Chondrocyte (in vitro differentiated cells): Measurements from ENCODE around the gene GPR37. TPM values are rescaled to one million over a fixed set of nuclear protein-coding genes. Genes with fewer than 3 reads are reported as not detected.

Source experiments
- DNase-seq: peaks from one replicate; pipeline ENCODE4 v3.0.0; 2021; ENCODE audit warnings: mixed read lengths, low spot score
- H3K27ac Mint-ChIP-seq: one replicate; pipeline ENCODE4 v1.8.0; 2021; ENCODE audit warnings: mild to moderate bottlenecking, moderate library complexity, mixed read lengths; ENCODE audit not compliant: unreplicated experiment
- H3K27me3 Mint-ChIP-seq: 2 replicates; pipeline ENCODE4 v1.8.0; 2021; ENCODE audit warnings: low read depth, mixed read lengths
- H3K36me3 Mint-ChIP-seq: 2 replicates; pipeline ENCODE4 v1.8.0; 2021; ENCODE audit warnings: low read depth, mixed read lengths
- H3K4me1 Mint-ChIP-seq: 2 replicates; pipeline ENCODE4 v1.8.0; 2021; ENCODE audit warnings: low read depth, mild to moderate bottlenecking, mixed read lengths
- H3K4me3 Mint-ChIP-seq: one replicate; pipeline ENCODE4 v1.8.0; 2021; ENCODE audit warnings: mild to moderate bottlenecking, moderate library complexity, mixed read lengths; ENCODE audit not compliant: unreplicated experiment
- H3K9me3 Mint-ChIP-seq: 2 replicates; pipeline ENCODE4 v1.8.0; 2021; ENCODE audit warnings: low read depth, mixed read lengths
- CTCF ChIP-seq: fragments of 200-600 bp; sonication (generic); IDR thresholded peaks from 2 replicates; pipeline ENCODE4 v1.5.0; 2021; ENCODE audit warnings: antibody characterized with exemption, mild to moderate bottlenecking, moderate library complexity
- total RNA-seq: library from RNA; stranded (reverse); gene quantifications from 3 replicates; pipeline ENCODE4 v1.2.1, GENCODE V29; 2021

GPR37 gene
- total RNA-seq, 1 donor from 2014 or later = 1.6 TPM

GRCh38 chr7:124785994-124786393 lies 20.4 kb upstream of the GPR37 start:
- Mint-ChIP-seq H3K4me3 (no peak overlapping the region), H3K27ac (no peak overlapping the region), H3K4me1 (peaks cover under 1% of the 10 kb centered on the region), H3K36me3 (no peaks in the 10 kb centered on the region), H3K9me3 (no peaks in the 10 kb centered on the region), H3K27me3 (peaks cover 2% of the 10 kb centered on the region)
- no peak for DNase-seq
- no peak for TF ChIP-seq CTCF

DNA sequence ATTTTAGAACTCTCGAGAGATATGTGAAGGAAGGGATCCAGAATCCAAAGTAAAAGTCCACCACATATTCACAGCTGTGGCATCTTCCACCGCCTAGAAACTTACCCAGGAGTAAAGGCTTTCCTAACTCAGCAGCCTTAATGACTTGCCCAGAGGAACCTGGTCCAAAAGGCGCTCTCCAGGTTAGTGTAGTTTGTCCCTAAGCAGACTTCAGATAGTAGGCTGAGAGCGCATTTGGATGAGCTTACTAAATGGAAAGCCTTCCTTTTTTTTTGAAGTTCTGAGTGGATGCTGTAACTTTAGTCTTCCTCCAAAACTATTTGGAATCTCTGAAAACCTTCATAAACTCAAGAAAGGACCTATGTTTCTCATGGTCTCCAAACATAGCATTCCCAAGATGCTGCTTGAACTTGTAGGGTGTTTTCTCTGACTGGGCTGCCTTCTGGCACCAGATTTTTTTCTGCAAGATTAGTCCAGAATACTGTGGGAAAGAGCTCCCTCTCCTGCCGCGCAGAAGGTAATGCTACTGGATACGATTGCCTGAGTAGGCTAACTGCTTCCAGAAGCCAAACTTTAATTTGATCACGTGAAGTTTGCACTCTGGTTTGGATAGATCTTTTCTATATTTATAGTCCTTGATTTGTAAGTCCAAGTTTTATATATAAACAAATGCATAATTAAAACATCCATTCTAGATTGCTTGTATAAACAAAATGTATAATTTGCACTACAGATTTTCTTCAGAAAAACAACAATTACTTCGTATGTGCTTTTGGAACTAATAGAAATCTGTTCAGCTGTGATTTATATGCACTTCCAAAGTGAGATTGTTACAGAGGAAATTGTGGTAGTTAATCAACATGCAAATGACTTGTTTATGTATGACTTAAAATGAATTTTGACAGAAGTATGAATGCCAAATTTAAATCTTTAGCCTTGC lies 19.6 kb upstream of the GPR37 start:
- Mint-ChIP-seq H3K4me3 (no peak overlapping the region), H3K4me1 (no peaks in the 10 kb centered on the region), H3K9me3 (no peaks in the 10 kb centered on the region), H3K36me3 (no peaks in the 10 kb centered on the region), H3K27ac (no peak overlapping the region), H3K27me3 (no peaks in the 10 kb centered on the region)
- peak; percentile 98 for TF ChIP-seq CTCF
- no peak for DNase-seq

- TF ChIP-seq CTCF = no peak
Observed at GRCh38 chr7:124783271-124783670, 17.7 kb upstream of the GPR37 start.

GRCh38 chr7:124781907-124782734 lies 16.5 kb upstream of the GPR37 start:
- Mint-ChIP-seq H3K27me3 (no peaks in the 10 kb centered on the region), H3K27ac (no peak overlapping the region), H3K4me3 (no peak overlapping the region), H3K9me3 (no peaks in the 10 kb centered on the region), H3K36me3 (no peaks in the 10 kb centered on the region), H3K4me1 (no peaks in the 10 kb centered on the region)
- TF ChIP-seq CTCF = no peak
- DNase-seq = no peak

More at GRCh38 chr7:124783271-124783670, 17.7 kb upstream of the GPR37 start:
- no peak overlapping the region for H3K4me3 Mint-ChIP-seq
- no peaks in the 10 kb centered on the region for H3K4me1 Mint-ChIP-seq
- no peaks in the 10 kb centered on the region for H3K36me3 Mint-ChIP-seq
- no peaks in the 10 kb centered on the region for H3K9me3 Mint-ChIP-seq
- DNase-seq = no peak
- H3K27ac Mint-ChIP-seq = no peak overlapping the region
- H3K27me3 Mint-ChIP-seq = no peaks in the 10 kb centered on the region

- no peaks in the 10 kb centered on the region for H3K4me1 Mint-ChIP-seq
- H3K27ac Mint-ChIP-seq = no peak overlapping the region
- H3K9me3 Mint-ChIP-seq = no peaks in the 10 kb centered on the region
- H3K27me3 Mint-ChIP-seq = no peaks in the 10 kb centered on the region
- no peak for DNase-seq
- no peaks in the 10 kb centered on the region for H3K36me3 Mint-ChIP-seq
- H3K4me3 Mint-ChIP-seq = no peak overlapping the region
- no peak for TF ChIP-seq CTCF
Observed at GRCh38 chr7:124781418-124781817, 15.8 kb upstream of the GPR37 start.
